Inflammatory macrophage treated with lipopolysaccharide for 1 hour (primary cell): Measurements from ENCODE around the gene RHOT1.
"Not testable (repeated sequence)": the region's sequence is repeated elsewhere in the genome, so short reads cannot be mapped to it uniquely, and the experiment has no call there.

ENCODE experiments used
- DNase-seq, 2 donors: peaks; one replicate each; pipeline ENCODE4 v3.0.0-alpha.2; 2020 to 2022

The RHOT1 gene

GRCh38 chr17:32142038-32142856 lies at the start of gene RHOT1:
Gene RHOT1, plus strand, starts transcription at chr17:32142502. Its CDS starts 191 bp downstream, at chr17:32142693.
- DNase-seq: peak; percentile 57 to 63

DNA sequence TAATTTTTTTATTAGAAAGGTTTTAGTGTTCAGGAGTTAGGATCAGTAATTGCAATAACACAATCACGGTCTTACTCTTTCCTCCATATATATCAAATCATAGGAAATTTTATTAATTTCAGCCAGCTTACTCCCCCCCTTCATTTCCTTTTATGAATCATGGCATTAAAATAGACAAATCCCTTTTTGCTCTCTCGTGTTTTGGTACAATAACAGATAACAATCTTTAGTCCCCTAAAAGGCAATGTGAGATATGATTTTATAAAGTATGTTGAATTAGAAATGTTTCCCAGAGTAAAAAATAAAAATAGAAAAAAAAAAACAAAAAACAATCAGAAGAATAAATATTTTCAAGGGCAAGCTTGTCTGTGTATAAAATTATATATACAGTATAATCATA lies 42.6 kb upstream of the RHOT1 start:
- no peak for DNase-seq

- not testable (repeated sequence) for DNase-seq
These were observed 42.0 kb upstream of the RHOT1 start for GRCh38 chr17:32100323-32100722.

DNA sequence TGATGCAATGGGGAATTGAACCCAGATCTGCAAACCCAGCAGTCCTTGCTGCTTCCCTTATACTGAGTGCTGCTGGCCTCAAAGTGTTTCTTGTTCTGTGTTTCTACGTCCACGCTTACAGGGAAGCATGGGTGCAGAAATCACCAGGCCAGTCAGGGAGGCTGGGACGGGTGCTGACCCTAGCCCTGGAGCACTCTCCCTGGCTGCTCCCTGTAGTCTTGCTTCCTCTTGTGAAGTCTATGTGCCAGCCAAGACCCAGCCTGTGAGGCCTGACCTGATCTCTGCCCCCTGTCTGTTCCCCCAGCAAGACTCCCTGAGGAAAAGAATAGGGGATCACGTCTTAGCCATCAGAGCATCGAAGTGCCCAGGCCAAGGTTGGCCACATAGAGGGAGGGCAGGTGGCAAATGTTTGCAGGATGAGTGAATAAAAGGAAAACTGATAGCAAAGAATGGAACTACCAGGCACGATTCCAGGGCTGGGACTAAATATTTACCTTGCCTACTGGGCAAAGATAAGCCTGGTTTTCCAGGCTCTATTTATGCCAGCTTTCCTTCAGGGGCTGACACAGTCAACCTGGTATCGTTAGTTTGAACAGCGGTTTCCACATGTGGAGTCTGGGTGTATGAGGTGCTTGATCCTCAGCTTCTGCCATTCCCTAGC lies 41.2 kb upstream of the RHOT1 start:
- no peak for DNase-seq

GRCh38 chr17:32102172-32102571 lies 40.1 kb upstream of the RHOT1 start:
- no peak for DNase-seq

DNA sequence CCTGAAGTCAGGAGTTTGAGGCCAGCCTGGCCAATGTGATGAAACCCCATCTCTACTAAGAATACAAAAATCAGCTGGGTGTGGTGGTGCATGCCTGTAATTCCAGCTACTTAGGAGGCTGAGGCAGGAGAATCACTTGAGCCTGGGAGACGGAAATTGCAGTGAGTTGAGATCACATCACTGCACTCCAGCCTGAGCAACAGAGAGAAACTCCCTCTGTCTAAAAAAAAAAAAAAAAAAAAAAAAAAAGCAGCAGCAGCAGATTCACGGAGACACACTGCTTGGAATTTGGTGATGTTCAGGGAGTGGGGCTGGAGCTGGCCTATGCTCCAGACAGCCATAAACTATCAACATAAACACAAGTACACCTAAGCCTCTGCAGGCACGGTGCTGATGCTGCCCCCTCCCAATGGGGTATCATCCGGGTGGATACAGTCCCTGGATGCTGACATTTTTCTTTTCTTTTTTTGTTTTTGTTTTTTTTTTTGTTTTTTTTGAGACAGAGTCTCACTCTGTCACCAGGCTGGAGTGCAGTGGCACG lies 39.6 kb upstream of the RHOT1 start:
- no peak for DNase-seq

- DNase-seq: no peak
These were observed 38.7 kb upstream of the RHOT1 start for GRCh38 chr17:32103476-32104113.

GRCh38 chr17:32104158-32104557 lies 38.1 kb upstream of the RHOT1 start:
- DNase-seq: peak; percentile 38 to 52

- DNase-seq: not testable (repeated sequence)
These were observed 35.8 kb upstream of the RHOT1 start for GRCh38 chr17:32106471-32106981.

DNA sequence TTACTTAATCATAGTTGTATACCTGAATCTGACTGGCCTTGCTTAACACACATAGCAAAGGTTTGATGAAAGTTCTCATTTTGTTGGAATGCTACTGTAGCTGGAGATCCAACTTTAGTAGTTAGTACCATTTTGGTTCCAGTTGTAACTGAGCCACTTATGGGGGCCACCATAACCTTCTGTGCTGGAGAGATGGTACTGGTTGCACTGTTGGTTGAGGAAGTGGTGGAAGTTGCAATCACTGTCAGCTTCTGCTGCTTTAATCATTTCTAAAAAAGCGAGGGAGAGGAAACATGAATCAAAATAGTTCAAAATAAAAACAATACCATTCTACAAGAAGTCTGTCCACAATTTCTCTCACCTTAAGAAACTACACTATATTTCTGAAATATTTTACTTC lies 35.1 kb upstream of the RHOT1 start:
- DNase-seq: not testable (repeated sequence)

DNA sequence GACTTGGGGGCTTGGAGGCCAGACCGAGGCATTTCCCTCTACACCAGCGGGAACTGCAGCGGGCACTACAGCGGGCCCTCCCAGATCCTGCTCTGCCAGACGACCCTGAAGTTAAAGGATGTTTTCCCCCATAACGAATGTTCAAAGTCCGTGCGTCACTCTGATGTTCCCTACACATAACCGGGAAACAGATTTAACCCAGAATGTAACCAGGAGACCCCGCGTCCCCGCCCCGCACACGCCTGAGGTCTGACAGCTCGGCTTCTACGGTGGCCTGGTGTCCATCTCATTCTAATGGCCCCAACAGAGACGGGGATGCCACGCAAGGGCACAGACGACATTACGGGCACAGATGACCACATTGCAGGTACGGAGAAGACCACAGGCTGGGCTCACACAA lies 31.7 kb upstream of the RHOT1 start:
- DNase-seq: no peak

- no peak for DNase-seq
These were observed 31.0 kb upstream of the RHOT1 start for GRCh38 chr17:32111141-32111771.

- DNase-seq: no peak
These were observed 29.9 kb upstream of the RHOT1 start for GRCh38 chr17:32112416-32112815.

DNA sequence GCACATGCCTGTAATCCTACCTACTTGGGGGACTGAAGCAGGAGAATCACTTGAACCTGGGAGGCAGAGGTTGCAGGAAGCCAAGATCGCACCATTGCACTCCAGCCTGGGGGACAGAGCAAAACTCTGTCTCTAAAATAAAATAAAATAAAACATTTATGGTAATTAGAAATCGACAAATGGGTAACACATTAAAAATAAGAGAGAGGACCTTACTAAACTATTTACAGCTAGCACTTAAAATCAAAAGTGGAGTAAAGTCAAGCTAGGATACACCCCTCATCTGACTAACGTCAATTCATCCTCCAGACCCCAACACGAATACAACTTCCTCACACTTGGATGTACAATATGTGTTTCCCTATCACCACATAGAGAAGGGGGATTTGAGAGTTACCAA lies 27.8 kb upstream of the RHOT1 start:
- DNase-seq: no peak

DNA sequence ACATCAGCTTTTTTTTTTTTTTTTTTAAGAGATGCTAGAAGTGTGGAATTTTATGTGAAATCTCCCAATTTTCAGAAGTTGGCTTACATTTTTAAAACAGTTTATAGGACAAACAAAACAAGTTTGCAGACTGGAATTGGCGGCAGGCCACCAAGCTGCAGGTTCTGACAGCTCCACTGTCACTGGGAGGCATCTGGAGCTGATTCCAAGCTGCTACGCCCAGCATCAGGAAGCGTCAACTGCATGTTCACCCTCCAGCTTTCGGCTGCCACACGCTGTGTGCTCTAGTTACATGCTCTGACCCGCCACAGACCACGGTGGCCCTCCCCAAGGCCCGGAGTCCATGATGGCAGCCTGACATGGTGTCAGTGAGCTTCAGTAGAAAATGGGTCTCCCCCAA lies 26.8 kb upstream of the RHOT1 start:
- not testable (repeated sequence) for DNase-seq

DNA sequence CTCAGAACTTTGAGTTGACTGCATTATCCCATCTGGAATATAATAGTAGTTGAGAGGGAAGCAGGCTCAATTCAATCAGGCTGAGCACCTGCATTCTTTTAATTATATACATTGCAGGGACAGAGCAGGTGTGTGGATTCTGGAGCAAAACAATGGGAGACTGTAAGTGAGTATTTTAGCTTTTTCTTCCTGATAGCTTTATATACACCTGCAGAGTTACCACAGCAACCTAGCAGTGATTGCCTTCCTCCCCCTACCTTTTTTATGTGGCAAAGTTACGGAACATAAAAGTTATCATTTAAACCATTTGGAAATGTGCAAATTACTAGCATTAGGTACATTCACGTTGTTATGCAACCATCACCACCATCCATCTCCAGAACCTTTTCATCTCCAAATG lies 25.4 kb upstream of the RHOT1 start:
- no peak for DNase-seq

DNA sequence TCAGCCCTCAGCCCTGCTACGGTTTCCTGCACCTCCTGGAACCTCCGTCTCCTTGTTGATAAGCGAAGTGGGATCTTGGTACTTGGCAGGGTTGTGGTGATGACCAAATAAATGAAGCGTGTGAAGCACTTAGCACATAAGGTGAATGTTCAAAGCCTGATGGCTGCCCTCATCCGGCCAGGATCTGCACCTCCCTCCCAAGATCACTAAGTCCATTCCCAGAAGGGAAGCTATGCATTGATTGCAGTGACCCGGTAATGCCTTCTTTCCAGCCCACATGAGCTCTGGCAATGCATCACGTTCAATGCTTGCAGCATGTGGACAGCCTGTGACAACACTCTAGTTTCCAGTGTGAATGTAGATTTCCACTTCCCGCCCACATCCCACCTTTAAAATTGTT lies 24.9 kb upstream of the RHOT1 start:
- DNase-seq: no peak

- DNase-seq: not testable (repeated sequence)
These were observed 24.2 kb upstream of the RHOT1 start for GRCh38 chr17:32118088-32118487.

- DNase-seq: no peak
These were observed 23.5 kb upstream of the RHOT1 start for GRCh38 chr17:32118835-32119234.

DNA sequence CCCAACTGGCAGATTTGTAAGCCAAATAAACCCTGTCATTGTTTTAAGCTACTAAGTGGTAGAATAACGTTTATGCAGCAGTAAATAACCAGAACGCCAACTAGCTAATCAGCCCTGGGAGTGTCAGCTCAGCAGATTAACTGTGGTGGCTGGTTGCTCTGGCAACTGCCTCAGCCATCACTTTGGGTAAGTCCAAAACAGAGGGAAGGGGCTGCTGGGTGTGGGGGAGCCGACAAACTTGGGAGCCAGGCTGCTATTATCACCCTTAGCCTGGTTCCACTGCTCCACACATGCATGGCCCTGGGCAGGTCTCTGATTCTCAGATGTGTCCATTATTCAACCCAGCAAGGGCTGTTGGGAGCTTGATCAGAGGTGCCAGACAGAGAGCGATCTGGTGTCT lies 22.2 kb upstream of the RHOT1 start:
- no peak for DNase-seq

DNA sequence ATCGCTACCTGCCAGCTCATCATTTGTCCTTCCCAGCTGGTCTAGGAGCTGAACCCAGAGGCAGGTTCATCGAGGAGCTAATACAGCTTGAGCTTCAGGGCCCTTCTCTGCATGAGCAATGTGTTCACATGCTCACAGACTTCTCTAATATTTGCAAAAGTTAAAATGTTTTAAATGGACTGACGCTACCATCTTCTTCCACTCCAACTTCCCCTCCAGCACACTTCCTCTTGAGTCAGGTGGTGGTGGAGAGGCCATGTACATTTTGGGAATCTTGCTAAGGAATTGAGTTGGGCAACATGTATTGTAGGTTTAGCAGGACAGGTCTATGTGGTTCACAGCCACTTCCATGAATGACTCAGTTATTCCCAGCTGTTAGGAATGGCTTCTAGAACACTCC lies 21.6 kb upstream of the RHOT1 start:
- peak in 1 of 2 donors; percentile 24 for DNase-seq

DNA sequence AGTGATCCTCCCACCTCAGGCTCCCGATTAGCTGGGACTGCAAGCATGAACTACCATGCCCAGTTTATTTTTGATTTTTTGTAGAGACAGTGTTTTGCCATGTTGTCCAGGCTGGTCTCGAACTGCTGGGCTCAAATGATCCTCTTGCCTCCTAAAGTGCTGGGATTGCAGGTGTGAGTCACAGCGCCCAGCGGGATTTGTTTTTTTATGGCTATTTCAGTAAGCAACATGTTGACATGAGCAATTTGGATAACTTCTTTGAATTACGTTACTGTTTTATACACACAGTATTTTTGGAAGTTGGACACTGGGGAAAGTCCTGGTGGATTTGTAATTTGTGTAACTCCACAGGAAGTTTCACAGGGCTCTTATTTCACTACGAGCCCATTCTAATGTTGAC lies 18.5 kb upstream of the RHOT1 start:
- DNase-seq: peak; percentile 34 to 65
